ENCODE measurements around the gene TAS2R40.

- TF ChIP-seq CTCF (IDR thresholded peaks at IDR 0.05) (no peak), POLR2A (IDR thresholded peaks at IDR 0.05) (no peak)
Observed at GRCh38 chr7:143222782-143223181, 945 bp downstream of the TAS2R40 start.

Measured in body of pancreas (tissue), 4 donors.